ENCODE results near the gene AACS. TPM values are rescaled to one million over a fixed set of nuclear protein-coding genes. Genes with fewer than 3 reads are reported as not detected.
A peak's percentile ranks its signal among the peaks of the same experiment; 100 is the strongest.

The AACS gene
- total RNA-seq, 1 donor from 2014 or later = 32.2 TPM

DNA sequence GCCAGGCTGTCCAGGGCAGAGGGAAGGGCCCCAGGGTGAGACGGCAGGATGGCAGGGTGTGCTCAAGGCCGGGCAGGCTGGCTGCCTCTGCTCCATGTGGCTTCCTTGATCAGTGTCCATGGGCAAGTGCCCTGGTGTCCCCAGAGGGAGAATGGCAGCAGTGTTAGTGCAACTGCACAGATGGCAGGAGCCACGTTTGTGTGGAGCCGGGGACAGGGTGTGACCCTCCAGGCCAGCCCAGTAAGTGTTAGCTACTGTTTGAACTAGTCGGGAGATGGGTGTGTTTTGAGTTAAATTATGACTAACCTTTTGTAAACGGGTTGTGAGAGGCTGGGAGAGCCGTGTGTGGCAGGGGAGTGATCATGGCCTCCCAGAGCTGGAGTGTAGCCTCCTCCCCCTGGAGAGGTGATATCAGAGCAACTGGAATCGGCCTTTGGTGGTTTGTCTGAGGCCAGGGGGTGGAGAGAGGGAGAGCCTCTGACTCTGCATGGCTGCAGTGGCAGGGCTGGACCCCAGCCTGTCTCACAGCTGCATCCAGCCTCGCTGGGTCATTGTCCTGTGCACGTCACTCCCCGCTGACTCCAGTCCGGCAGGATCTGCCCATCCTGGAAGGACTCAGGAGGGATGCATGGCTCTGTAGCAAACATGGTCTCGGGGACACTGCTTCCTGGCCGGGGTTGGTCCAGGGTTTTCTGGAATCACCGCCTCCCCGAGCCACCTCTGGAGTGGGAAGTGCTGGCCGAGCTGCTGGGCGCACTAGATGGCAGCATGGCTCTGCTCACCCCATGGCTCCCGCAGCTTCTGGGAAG, 27.8 kb downstream of the AACS start:
- no peak for DNase-seq (ENCODE audit: low read depth, low spot score)
- H3K9me3 Mint-ChIP-seq = no peaks in the 10 kb centered on the region
- no peak overlapping the region for H3K27ac Mint-ChIP-seq (ENCODE audit: unreplicated experiment)
- peaks cover 6% of the 10 kb centered on the region for H3K36me3 Mint-ChIP-seq (ENCODE audit: low read depth)
- no peaks in the 10 kb centered on the region for H3K27me3 Mint-ChIP-seq (ENCODE audit: low read depth)
- H3K4me1 Mint-ChIP-seq = peaks cover 3% of the 10 kb centered on the region
- H3K4me3 Mint-ChIP-seq = no peak overlapping the region
- TF ChIP-seq, protein P1, sequence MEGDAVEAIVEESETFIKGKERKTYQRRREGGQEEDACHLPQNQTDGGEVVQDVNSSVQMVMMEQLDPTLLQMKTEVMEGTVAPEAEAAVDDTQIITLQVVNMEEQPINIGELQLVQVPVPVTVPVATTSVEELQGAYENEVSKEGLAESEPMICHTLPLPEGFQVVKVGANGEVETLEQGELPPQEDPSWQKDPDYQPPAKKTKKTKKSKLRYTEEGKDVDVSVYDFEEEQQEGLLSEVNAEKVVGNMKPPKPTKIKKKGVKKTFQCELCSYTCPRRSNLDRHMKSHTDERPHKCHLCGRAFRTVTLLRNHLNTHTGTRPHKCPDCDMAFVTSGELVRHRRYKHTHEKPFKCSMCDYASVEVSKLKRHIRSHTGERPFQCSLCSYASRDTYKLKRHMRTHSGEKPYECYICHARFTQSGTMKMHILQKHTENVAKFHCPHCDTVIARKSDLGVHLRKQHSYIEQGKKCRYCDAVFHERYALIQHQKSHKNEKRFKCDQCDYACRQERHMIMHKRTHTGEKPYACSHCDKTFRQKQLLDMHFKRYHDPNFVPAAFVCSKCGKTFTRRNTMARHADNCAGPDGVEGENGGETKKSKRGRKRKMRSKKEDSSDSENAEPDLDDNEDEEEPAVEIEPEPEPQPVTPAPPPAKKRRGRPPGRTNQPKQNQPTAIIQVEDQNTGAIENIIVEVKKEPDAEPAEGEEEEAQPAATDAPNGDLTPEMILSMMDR (conservative IDR thresholded peaks at IDR 0.05) = no peak

DNA sequence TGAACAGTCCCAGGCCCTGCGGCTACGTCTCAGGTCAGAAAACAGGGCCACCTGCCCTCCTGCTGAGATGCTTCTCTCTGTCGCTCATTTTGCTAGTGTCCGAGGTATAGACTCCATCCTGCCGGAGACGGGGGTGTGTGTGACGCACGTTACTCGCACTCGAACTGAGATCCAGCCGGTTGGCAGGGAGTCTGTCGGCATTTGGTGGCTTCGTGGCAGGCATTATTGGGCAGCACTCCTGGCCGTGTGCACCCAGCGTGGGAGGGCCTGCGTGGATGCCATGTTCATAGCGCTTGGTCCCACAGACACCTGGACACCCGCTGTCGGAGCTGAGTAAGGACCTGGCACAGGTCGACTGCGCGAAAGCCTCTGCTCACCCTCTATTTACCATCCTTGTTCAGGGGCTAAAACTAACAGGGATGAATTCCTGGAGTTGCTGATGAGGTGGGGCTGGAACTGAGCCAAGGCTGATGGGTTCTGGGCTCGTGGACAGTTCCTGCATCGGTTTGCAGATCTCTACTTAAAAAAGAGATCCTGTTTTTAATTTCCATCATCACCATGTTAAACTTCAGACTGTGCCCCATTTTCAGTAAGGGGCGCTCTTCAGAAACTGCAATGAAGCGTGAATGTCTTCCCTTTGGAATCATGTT, 28.6 kb downstream of the AACS start:
- no peaks in the 10 kb centered on the region for H3K27me3 Mint-ChIP-seq (ENCODE audit: low read depth)
- H3K27ac Mint-ChIP-seq (ENCODE audit: unreplicated experiment) = no peak overlapping the region
- no peaks in the 10 kb centered on the region for H3K9me3 Mint-ChIP-seq
- H3K4me3 Mint-ChIP-seq = no peak overlapping the region
- DNase-seq (ENCODE audit: low read depth, low spot score) = no peak
- H3K4me1 Mint-ChIP-seq = peaks cover 3% of the 10 kb centered on the region
- TF ChIP-seq, protein P1 (conservative IDR thresholded peaks at IDR 0.05) = no peak
- H3K36me3 Mint-ChIP-seq (ENCODE audit: low read depth) = peaks cover 3% of the 10 kb centered on the region

DNA sequence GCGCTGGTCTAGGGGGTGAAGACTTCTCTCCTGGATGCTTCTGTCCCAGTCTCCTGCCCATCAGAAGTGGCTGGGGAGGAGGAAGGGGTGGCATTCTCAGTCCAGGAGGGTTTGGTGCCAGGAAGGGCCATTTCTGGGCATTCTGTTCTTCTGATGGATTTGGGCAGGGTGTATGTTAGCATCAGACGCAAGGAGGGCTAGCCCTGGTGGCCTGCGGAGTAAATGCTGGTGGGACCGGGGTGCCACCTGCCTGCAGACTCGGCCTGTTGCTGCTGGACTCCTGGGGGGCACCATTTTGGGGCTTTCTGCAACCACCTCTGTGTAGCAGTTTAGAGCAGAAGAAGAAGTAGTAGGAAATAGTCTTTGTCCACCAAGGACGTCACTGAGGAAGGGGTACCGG, 31.7 kb downstream of the AACS start:
- TF ChIP-seq, protein P1 (conservative IDR thresholded peaks at IDR 0.05) = no peak
- no peaks in the 10 kb centered on the region for H3K9me3 Mint-ChIP-seq
- H3K36me3 Mint-ChIP-seq (ENCODE audit: low read depth) = no peaks in the 10 kb centered on the region

DNA sequence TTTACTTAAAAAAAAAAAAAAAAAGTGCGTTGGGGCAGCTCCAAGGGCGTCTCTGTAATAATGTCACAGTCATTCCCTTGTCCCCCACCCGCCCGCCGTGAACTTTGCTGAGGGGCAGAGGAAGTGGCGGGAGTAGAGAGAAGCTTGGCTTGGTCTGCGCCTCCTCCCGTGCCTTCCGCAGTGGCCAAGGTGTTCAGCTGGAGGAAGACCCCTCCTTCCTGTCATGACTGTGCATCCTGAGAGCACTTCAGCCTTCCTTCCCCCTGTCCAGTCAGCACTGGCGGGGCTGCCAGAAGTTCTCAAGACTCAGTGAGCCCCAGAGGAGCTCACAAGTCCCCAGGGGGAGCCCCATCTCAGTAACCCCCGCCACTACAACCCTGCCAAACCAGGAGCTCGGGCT, 32.2 kb downstream of the AACS start:
- Mint-ChIP-seq H3K27me3 (ENCODE audit: low read depth) (no peaks in the 10 kb centered on the region), H3K4me1 (peaks cover 3% of the 10 kb centered on the region), H3K27ac (ENCODE audit: unreplicated experiment) (no peak overlapping the region), H3K36me3 (ENCODE audit: low read depth) (no peaks in the 10 kb centered on the region), H3K4me3 (no peak overlapping the region), H3K9me3 (no peaks in the 10 kb centered on the region)
- TF ChIP-seq, protein P1 (conservative IDR thresholded peaks at IDR 0.05) = no peak
- DNase-seq (ENCODE audit: low read depth, low spot score) = no peak

More for the DNA sequence above, 31.7 kb downstream of the AACS start:
- peak overlapping the region; percentile 75 for H3K27ac Mint-ChIP-seq (ENCODE audit: unreplicated experiment)
- H3K4me3 Mint-ChIP-seq = no peak overlapping the region
- no peaks in the 10 kb centered on the region for H3K27me3 Mint-ChIP-seq (ENCODE audit: low read depth)
- DNase-seq (ENCODE audit: low read depth, low spot score) = no peak
- H3K4me1 Mint-ChIP-seq = peaks cover 3% of the 10 kb centered on the region

DNA sequence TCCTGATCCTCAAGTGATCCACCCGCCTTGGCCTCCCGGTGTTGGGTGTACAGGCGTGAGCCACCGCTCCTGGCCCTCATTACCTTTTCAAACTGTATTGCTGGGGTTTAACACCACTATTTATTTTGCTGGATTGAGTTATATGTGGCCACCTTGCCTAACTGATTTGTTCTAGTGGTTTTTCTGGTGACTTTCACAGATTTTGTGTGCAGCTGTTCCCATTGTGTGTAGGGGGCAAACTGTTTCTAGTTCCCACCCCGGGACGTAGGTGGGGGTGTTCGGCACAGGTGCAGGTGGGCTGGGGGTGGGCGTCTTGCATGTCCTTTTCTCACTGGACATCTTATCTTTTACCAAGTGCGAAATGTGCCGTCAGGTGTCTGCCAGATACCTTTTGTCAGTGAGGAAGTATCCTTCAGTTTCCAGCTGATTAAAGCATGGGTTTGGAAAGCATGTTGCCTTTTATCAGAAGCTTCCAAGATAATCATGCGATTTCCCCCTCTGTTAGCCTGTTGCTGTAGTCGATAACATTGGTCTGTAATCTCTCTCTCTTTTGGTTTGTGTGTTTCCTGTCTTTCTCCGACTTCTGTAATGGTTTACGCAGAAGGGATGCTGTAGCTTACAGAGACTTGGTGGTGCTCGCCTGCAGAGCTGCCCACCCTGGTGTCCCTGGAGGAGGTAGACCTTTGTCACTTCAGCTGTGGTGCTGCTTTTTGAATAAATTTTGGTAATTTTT, 33.6 kb downstream of the AACS start:
- DNase-seq (ENCODE audit: low read depth, low spot score) = no peak
- no peak overlapping the region for H3K4me3 Mint-ChIP-seq
- H3K27me3 Mint-ChIP-seq (ENCODE audit: low read depth) = no peaks in the 10 kb centered on the region
- H3K27ac Mint-ChIP-seq (ENCODE audit: unreplicated experiment) = no peak overlapping the region
- no peaks in the 10 kb centered on the region for H3K9me3 Mint-ChIP-seq
- H3K4me1 Mint-ChIP-seq = no peaks in the 10 kb centered on the region
- H3K36me3 Mint-ChIP-seq (ENCODE audit: low read depth) = peaks cover 7% of the 10 kb centered on the region
- TF ChIP-seq, protein P1 (conservative IDR thresholded peaks at IDR 0.05) = no peak

Data from neural crest cell (in vitro differentiated cells).